Nucleus accumbens (tissue), 56 donors: ENCODE results near the gene CLDN1.
A peak's percentile ranks its signal among the peaks of the same experiment; 100 is the strongest.

ENCODE experiments used
- DNase-seq, 56 donors: peaks; one replicate each; lab custom pipeline; 2025; lab: John Stamatoyannopoulos, UW

Gene CLDN1

GRCh38 chr3:190336516-190337189 lies 14.4 kb upstream of the CLDN1 start:
- DNase-seq: no peak

- DNase-seq: no peak
These were observed 11.7 kb upstream of the CLDN1 start for GRCh38 chr3:190333961-190334360.

GRCh38 chr3:190330936-190331734 lies 8.9 kb upstream of the CLDN1 start:
- DNase-seq: no peak

- no peak for DNase-seq
These were observed 4.7 kb upstream of the CLDN1 start for GRCh38 chr3:190326930-190327329.

DNA sequence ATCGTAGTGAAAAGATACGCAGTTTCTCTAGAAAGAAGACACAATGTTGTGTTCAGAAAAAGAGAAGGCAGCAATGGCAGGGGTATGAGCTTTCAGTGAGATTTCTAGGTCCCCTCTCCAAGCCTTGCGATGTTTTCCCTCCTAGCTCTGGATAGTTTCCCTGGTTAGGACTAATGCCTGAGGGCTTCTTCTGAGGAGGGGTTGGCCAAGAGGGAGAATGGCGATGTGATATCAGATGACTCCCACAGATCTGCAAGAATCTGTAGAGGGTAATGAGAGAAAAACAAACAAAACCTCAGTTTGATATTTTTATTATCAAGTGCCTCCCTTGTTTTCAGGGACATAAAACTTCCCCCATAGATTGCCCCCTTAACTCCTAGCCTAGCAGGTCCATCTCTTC lies 4.1 kb upstream of the CLDN1 start:
- no peak for DNase-seq

DNA sequence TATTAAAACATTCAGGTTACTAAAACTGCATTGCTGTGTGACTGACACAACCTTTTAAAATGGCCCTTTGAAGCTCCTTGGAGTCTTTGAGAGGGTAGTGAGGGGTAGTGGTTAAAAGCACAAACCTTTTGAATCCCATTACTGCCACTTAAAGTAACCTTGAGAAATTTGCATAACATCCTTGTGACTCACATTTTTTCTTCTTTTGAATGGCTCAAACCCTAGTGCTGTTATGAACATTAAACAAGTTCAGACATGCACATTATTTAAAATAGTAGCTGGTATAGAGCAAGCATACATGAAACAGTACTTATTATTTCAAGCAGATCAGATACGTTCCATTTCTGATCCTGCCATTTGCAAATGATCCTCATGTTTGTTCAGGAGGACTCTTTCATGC lies 3.7 kb upstream of the CLDN1 start:
- no peak for DNase-seq

- DNase-seq: peak in 9 of 56 donors; percentile 1 to 33 (median 3)
These were observed 990 bp upstream of the CLDN1 start for GRCh38 chr3:190323246-190323626.

DNA sequence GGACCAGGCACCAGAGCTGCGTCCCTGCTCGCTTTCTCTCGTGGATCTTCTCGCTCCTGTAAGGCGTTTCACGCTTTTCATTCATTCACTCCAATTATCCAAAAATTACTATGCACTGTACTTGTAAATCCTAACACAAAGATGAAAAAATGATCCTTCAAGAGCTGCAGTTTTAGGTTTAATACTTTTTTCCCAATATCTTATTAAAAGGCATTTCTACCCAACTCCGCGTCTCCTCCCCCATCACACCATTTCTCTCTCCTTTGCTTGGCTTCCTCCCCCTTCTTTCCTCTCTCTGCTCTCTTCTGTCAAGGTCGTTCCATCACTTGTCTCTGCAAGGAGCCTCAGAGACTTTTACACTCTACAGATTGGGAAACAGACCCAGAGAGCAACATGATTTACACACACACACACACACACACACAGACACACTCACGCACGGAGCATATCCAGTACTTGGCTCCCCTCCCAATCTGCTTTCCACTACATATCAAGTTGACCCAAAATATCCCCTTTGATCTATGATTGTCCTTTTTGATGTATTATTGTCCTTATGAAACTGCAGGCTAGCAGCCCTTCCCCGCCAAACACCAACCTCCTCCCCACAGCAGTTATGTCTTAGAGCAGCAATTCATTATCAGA lies 479 bp upstream of the CLDN1 start:
- DNase-seq: no peak

GRCh38 chr3:190320594-190321362 lies 1.5 kb downstream of the CLDN1 start:
- no peak for DNase-seq

DNA sequence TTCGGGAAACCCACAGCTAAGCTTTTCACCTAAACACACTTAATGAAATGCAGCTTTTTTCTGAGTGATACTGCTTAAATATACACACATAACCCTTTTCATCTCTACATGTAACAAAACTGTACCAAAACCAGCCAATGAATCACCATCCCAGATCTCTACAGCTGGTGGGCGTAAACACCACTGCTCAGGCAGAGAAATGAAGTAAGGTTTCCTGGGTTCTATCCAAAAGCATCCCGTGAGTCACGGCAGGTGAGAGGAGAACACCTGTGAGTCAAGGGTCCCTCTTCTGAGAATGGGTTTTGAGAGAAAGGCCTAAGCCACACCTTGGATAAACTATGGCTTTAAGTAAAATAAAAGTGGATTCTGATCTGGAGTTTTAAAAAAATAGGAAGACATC lies 2.6 kb downstream of the CLDN1 start:
- peak in 12 of 56 donors; percentile 1 to 54 (median 9) for DNase-seq

GRCh38 chr3:190318666-190319065 lies 3.6 kb downstream of the CLDN1 start:
- DNase-seq: no peak

DNA sequence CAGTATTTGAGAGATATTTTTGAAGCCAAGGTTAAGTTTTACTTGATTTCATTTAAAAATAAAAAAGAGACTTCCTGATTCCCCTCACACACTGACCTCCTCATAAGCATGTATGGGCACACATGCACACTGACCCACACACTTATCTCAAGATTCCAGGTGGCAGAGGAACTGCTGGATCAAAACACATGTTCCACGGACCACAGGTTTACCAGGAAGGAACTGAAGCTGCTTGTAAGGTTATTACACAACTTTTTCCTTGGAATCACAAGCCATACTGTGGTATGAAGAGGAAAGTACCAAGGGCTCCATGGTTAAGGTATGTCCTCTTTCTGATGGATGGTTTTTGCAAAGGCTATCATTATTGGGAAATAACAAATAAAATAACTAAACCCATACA lies 7.5 kb downstream of the CLDN1 start:
- no peak for DNase-seq

- DNase-seq: no peak
These were observed 12.8 kb downstream of the CLDN1 start for GRCh38 chr3:190309414-190309813.

DNA sequence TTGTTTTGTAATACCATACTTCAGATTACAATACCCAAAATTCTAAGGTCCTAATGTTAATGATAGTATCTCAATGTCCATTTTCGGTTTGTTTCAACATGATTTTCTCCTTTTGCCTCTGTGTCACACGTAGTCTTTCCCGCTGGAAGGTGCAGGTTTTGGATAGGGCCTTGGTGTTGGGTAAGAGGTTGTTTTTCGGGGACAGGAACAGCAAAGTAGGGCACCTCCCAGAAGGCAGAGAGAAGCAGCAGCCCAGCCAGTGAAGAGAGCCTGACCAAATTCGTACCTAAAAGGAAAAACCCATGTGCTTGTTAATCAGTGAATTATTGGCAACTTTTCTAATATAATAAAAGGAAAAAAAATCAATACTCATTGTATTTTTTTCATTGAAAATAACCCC lies 14.1 kb downstream of the CLDN1 start:
- no peak for DNase-seq

- no peak for DNase-seq
These were observed 15.1 kb downstream of the CLDN1 start for GRCh38 chr3:190307164-190307545.

- no peak for DNase-seq
These were observed 15.6 kb downstream of the CLDN1 start for GRCh38 chr3:190306513-190307163.

DNA sequence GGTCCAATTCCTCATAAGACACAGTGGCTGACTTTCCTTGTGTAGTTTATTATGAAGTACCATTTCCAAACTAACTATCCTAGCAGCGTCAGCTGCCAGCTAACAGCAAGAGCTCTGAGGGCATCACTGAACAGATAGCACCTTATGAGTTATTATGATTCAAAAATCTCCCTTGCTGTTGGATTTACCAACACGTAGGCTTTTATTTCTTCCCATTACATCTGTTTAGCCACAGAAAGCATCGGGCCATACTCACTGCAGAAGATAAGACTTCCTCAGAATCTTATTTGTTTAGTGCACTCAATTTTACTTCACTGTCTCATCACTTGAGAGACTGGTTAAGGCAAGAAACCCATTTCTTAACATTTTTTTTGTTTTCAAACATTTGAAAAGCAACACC lies 16.2 kb downstream of the CLDN1 start:
- no peak for DNase-seq

- no peak for DNase-seq
These were observed 16.8 kb downstream of the CLDN1 start for GRCh38 chr3:190305406-190305805.

- no peak for DNase-seq
These were observed 18.4 kb downstream of the CLDN1 start for GRCh38 chr3:190303884-190304283.

DNA sequence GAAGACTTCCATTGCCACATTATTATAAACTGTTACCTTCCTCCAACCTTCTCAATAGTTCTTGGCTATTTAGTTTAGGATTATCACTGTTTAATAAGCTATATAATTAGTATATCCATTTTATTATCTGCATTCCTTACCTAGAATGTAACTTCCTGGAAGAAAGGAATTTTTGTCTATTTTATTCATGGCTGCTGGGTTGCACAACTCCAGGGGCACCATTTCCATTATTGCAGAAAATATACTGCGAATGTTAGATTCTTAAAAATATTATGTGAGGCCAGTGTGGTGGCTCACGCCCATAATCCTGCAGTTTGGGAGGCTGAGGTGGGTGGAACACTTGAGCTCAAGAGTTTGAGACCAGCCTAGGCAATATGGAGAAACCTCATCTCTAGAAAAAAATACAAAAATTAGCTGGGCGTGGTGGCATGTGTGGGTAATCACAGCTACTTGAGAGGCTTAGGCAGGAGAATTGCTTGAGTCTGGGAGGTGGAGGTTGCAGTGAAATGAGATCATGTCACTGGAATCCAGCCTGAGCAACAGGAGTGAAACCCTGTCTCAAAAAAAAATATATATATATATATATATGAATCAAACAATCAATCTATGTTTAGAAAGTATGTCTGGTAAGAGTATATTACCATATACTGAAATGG lies 19.9 kb downstream of the CLDN1 start:
- DNase-seq: no peak
